Activated CD8-positive, alpha-beta memory T cell treated with anti-CD3 and anti-CD28 coated beads for 4 hours (primary cell): ENCODE results near the gene NCBP2L.

Experiments used
- DNase-seq, 2 donors: peaks; one replicate each; pipeline ENCODE4 v3.0.0-alpha.2; 2020; ENCODE audit warnings: low read depth in 2 of 2

The NCBP2L gene

DNA sequence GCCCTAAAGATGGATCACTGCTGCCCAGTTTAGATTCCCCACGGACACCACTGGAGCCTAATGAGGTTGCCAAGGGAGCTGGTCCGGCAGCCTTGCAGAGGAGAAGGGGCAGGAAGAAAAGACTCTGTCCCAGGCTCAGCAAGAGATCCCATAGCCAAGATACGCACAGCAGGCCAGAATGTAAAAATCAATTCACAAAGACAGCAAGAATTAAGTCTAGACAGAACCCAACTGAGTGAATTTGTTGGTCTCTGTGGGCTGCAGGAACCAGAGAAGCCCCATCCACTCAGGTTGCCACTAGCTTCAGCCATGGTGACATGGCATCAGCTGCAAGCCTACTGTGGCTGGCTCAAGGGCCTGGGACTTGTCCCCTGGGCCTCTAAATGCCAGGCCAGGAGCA lies 24.8 kb upstream of the NCBP2L start:
- no peak for DNase-seq

- no peak for DNase-seq
Measured at GRCh38 chrX:107753187-107753586, 24.3 kb upstream of the NCBP2L start.

GRCh38 chrX:107755721-107756120 lies 21.8 kb upstream of the NCBP2L start:
- DNase-seq, result no peak

DNA sequence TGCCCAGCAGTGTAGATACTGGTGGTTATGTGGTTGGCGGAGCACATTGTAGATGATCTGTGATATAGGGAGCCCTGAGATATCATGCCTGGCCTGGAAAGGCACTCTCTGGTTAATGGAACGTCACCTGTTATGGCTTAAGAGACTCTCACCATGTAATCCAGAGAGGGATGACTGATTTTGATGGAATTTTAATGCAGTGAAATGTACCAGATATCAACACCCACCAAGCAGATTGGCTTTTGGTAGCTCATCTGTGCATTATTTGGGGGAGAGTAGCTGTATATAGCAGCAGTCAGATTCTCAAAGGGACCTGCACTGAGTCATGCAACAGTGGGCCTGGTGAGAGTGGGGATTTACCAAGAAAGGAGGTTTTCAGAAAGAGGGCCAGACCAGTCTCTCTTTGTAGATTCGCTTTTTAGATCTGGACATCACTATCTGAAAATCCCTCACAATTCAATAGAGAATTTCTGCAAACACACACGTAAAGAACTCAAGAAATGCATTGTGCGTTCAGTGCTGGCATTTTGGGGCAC lies 19.2 kb upstream of the NCBP2L start:
- DNase-seq, result no peak

DNA sequence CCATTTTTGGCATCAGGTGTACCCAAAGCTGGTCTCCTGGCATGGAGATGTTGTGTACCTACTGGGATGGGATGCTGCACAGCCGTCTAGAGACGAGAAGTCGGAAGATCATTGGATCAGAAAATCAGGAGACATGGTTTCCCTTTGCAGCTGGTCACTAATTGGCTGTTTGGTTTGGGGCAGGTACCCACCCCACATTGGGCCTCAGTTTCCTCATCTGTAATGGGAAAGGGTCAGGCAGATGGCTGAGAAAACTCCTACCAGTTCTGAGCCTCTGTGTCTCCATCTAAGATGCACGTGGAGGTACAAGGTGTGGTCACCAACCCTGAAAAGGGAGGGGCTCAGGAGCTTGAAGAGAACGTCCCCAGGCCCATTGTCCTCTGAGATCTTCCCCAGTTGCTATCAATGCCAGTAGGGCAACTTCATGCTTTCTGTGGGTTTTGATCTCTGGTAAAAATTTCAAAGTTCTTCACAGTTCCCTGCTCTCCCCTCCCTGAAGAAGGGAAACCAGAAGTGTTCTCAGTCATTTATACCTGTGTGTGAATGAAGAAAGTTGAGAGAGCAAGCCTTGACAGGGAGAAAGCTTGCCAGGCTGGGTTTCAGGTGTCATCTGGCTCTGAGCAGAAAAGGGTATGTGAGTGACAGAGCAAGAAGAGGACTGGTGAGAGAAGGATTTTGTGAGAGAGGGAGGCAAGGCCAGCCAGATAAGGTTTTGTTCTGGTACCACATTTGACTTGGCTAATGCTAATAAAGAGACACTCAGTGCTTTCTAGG lies 17.0 kb upstream of the NCBP2L start:
- no peak for DNase-seq

- no peak for DNase-seq
Measured at GRCh38 chrX:107763647-107764046, 13.9 kb upstream of the NCBP2L start.

GRCh38 chrX:107764845-107765608 lies 12.5 kb upstream of the NCBP2L start:
- DNase-seq, result no peak

DNA sequence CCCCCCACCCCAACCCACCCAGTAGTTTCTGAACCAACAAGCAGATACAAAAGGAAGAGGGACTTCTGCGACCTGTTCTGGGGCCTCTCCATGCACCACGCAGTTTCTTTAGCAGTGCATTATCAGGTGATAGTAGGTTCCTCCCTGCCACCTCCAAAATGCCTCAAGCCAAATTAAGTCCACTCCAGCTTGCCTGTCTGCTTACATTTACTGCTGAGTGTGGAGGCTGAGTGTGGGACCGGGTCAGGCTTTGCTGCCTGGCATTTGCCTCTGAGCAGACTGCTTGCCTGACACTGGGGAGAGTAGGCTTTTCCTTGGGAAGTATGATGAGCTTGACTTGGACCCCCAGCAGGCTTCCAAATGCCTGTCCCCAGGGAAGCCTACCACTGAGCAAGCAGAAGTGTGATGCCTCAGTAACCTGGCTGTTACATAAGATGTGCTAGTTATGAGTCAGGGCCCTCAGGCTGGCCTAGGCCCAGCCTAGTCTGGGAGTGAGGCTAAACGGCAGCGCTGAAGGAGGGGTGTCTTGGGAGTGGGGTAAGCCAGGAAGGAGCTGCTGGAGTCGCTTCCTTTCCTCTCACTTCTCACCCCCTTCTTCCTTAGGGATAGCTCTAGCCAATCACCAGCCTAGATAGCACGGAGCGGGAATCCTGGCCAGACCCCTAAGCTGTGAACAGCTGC lies 10.9 kb upstream of the NCBP2L start:
- DNase-seq, result no peak

- DNase-seq, result no peak
Measured at GRCh38 chrX:107768051-107768450, 9.5 kb upstream of the NCBP2L start.

DNA sequence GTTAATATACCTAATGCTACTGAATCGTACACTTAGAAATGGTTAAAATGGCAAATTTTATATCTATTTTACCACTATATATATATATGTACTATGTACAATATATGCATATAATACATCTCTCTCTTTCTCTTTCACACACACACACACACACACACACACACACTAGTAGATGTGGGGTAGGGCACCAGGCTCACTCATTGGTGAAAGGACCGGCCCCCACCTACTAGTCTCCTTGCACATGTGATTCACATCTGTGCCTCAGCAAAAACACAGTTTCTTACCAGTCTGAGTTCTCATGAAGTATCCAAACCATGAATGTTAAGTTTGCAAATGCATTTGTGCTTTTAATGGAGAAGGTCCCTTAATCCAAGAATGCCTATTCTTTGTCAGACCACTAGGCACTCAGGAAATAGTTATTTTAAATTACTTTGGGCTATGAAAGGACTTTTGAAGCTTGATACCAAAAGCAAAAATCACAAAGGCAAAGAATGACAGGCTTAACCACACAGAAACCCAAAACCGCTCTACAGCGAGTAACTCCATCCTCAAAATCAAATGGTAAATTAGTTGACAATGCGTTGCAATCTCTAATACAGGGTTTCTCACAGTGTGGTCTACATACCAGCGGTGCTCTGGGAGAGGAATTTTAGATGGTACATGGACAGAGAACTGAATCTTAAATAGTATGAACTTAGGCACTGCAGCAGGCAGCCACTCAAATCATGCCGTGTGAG lies 7.8 kb upstream of the NCBP2L start:
- no peak for DNase-seq

- DNase-seq, result no peak
Measured at GRCh38 chrX:107773206-107773605, 4.3 kb upstream of the NCBP2L start.

DNA sequence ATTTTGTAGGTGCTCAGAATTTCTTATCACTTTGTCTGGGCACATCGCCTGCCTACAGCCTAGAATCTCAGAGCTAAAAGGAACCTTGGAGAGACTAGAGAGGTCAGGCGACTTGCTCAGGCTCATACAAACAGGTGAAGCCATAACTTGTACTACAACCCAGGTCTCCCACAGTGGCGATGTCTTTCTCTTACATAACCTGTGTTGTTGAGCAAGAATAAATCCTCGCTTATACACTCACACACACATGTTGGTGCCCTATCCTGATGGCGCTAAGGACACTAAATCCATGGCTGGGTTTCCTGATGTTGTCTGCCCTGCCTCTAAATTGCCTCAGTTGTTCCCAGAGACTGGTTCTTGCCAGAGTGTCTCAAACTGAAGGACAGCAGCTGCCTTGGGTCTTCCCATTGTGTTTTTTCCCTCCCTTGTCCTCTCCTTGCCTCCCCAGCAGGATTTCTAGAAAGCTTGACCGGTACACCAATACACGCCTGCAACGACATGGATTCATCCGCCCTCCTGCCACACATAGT lies 3.6 kb upstream of the NCBP2L start:
- no peak for DNase-seq

- no peak for DNase-seq
Measured at GRCh38 chrX:107775000-107775733, 2.4 kb upstream of the NCBP2L start.

- DNase-seq, result no peak
Measured at GRCh38 chrX:107775734-107776511, 1.6 kb upstream of the NCBP2L start, which contains the start of gene TSC22D3. TSS of gene TSC22D3 (minus strand) at chrX:107775787. CDS start at chrX:107775419, 368 bp downstream.

DNA sequence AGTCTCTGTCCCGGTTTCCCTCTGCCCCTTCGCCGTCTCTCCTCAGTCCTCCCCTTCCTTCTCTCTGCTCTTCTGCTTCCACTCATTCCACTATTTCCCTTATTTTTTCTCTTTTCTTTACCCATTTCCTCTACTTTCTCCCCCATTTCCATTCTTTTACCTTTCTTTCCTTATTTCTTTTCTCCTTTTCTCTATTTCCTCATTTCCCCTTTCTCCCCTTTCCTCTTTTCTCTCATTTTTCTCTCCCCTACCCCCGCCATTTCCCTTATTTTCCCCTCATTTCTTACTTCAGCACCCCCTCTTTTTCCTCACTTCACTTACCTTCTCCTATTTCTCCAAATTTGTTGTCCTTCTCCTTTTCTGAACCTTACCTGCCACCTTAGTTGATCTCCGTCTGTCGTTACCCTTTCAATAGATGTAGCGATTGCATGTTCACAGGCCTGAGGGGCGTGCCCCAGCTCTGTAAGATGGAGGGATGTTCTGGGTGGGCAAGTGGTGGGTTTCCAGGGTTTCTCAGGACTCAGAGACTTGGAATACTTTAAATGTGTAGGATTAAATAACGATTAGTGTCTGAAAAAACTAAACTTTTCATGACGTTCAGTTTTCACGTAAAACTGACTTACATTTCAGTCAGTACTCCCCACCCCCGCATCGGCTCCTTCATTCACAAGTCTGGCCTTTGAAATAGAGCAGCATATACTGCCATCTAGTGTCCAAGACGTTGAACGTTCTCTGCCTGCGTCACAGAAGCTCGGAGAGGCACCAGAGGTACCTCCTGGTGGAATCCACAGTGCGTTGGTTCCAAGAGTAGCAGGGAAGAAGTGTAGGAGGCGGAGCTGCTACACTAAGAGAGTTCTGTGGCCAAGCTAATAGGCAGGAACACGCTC lies 641 bp upstream of the NCBP2L start:
- DNase-seq, result peak; percentile 57 to 67

DNA sequence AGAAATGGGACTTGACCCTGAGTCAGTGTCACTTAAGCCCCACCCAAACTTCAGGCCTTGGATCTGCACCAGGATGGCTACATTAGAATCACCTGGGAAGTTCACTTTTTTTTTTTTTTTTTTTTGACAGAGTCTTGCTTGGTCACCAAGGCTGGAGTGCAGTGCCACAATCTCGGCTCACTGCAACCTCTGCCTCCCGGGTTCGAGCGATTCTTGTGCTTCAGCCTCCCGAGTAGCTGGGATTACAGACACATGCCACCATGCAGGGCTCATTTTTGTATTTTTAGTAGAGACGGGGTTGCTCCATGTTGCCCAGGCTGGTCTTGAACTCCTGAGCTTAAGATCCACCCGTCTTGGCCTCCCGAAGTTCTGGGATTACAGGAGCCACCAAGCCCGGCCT lies 3.0 kb downstream of the NCBP2L start:
- no peak for DNase-seq

GRCh38 chrX:107787827-107788226 lies 10.3 kb downstream of the NCBP2L start:
- DNase-seq, result no peak

GRCh38 chrX:107804427-107804826 lies 26.9 kb downstream of the NCBP2L start:
- no peak for DNase-seq

DNA sequence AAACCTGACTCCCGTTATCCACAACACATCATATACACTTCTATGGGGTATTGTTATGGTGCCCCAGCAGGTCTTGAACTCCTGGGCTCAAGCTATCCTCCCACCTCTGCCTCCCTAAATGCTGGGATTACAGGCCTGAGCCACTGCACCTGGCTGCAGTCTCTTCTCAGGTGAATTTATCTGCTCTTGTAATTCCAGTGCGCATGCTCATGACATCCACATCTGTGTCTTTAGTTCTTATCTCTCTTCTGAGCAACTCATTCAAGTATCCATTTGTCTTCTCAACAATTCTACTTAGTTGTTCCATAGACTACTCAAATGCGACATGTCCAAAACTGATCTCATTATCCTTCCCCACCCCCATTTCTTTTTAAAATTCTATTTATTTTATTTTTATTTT lies 27.6 kb downstream of the NCBP2L start:
- DNase-seq, result no peak
